CD4-positive, alpha-beta T cell treated with Interleukin-21 for 1 hour (primary cell): ENCODE measurements around the gene FOXK1.
"Not testable (repeated sequence)": the region's sequence is repeated elsewhere in the genome, so short reads cannot be mapped to it uniquely, and the experiment has no call there.

ENCODE experiments used
- DNase-seq: peaks from one replicate; pipeline ENCODE4 v3.0.0-alpha.2; 2020

FOXK1 gene

GRCh38 chr7:4681886-4682620 lies at the start of gene FOXK1:
TSS of gene FOXK1 (plus strand) at chr7:4682295. CDS start at chr7:4682309, 14 bp downstream.
- peak; percentile 80 for DNase-seq

- DNase-seq: no peak
These were observed 49.1 kb upstream of the FOXK1 start for GRCh38 chr7:4633012-4633411.

GRCh38 chr7:4634166-4634565 lies 47.9 kb upstream of the FOXK1 start:
- DNase-seq: no peak

- peak; percentile 9 for DNase-seq
These were observed 43.1 kb upstream of the FOXK1 start for GRCh38 chr7:4638781-4639575.

GRCh38 chr7:4641091-4641666 lies 40.9 kb upstream of the FOXK1 start:
- DNase-seq: no peak

GRCh38 chr7:4641667-4642467 lies 40.2 kb upstream of the FOXK1 start:
- DNase-seq: peak; percentile 96

GRCh38 chr7:4642468-4643203 lies 39.5 kb upstream of the FOXK1 start:
- no peak for DNase-seq

- DNase-seq: not testable (repeated sequence)
These were observed 39.0 kb upstream of the FOXK1 start for GRCh38 chr7:4643204-4643471.

GRCh38 chr7:4645246-4645645 lies 36.8 kb upstream of the FOXK1 start:
- DNase-seq: no peak

- no peak for DNase-seq
These were observed 34.0 kb upstream of the FOXK1 start for GRCh38 chr7:4648111-4648510.

GRCh38 chr7:4650433-4651047 lies 31.6 kb upstream of the FOXK1 start:
- DNase-seq: no peak

- no peak for DNase-seq
These were observed 28.3 kb upstream of the FOXK1 start for GRCh38 chr7:4653771-4654170.

GRCh38 chr7:4655311-4655710 lies 26.8 kb upstream of the FOXK1 start:
- no peak for DNase-seq

GRCh38 chr7:4655896-4656295 lies 26.2 kb upstream of the FOXK1 start:
- DNase-seq: no peak

GRCh38 chr7:4657640-4658417 lies 24.3 kb upstream of the FOXK1 start:
- DNase-seq: no peak

GRCh38 chr7:4659551-4660286 lies 22.4 kb upstream of the FOXK1 start:
- peak; percentile 7 for DNase-seq

GRCh38 chr7:4661871-4662270 lies 20.2 kb upstream of the FOXK1 start:
- DNase-seq: no peak

GRCh38 chr7:4663239-4664018 lies 18.7 kb upstream of the FOXK1 start:
- DNase-seq: no peak

- DNase-seq: no peak
These were observed 16.4 kb upstream of the FOXK1 start for GRCh38 chr7:4665661-4666060.
